HepG2 (cell line): ENCODE measurements around the gene MARS1. TPM values are rescaled to one million over a fixed set of nuclear protein-coding genes. Genes with fewer than 3 reads are reported as not detected.

Experiments
- ATF1 ChIP-seq: IDR thresholded peaks from 2 replicates; pipeline ENCODE4 v1.6.1; 2016; ENCODE audit warnings: mild to moderate bottlenecking, control low read depth
- DPF2 ChIP-seq: sonication (generic); formaldehyde crosslinking; IDR thresholded peaks from 2 replicates; pipeline ENCODE4 v1.4.0; 2020; ENCODE audit warnings: mild to moderate bottlenecking, low read depth, missing genetic modification reagents, borderline replicate concordance
- ESRRA ChIP-seq: sonication (generic); formaldehyde crosslinking; IDR thresholded peaks from 2 replicates; pipeline ENCODE4 v1.5.1; 2020; ENCODE audit warnings: mild to moderate bottlenecking, low read depth, missing genetic modification reagents
- MEIS1 ChIP-seq: sonication (generic); formaldehyde crosslinking; IDR thresholded peaks from 2 replicates; pipeline ENCODE4 v1.9.0; 2021; ENCODE audit warnings: mild to moderate bottlenecking, missing genetic modification reagents, moderate library complexity, borderline replicate concordance
- RFXAP ChIP-seq: sonication (generic); formaldehyde crosslinking; IDR thresholded peaks from 2 replicates; pipeline ENCODE4 v1.4.0; 2020; ENCODE audit warnings: missing genetic modification reagents, borderline replicate concordance
- RNF2 ChIP-seq: fragments of 450-650 bp; conservative IDR thresholded peaks from 2 replicates; pipeline ENCODE4 v1.6.1; 2016; ENCODE audit warnings: low read depth
- SMARCC2 ChIP-seq: fragments of 450-650 bp; IDR thresholded peaks from 2 replicates; pipeline ENCODE4 v1.6.1; 2017; ENCODE audit warnings: antibody characterized with exemption, mild to moderate bottlenecking
- ZNF317 ChIP-seq: sonication (generic); formaldehyde crosslinking; IDR thresholded peaks from 2 replicates; pipeline ENCODE4 v1.5.0; 2020; ENCODE audit warnings: mild to moderate bottlenecking, missing genetic modification reagents
- ZNF33A ChIP-seq: sonication (generic); formaldehyde crosslinking; IDR thresholded peaks from 2 replicates; pipeline ENCODE4 v1.5.1; 2020; ENCODE audit warnings: missing genetic modification reagents, mild to moderate bottlenecking, moderate library complexity, borderline replicate concordance
- ZNF354B ChIP-seq: sonication (generic); formaldehyde crosslinking; IDR thresholded peaks from 2 replicates; pipeline ENCODE4 v1.8.0; 2022; ENCODE audit warnings: mild to moderate bottlenecking, missing genetic modification reagents
- polyA plus RNA-seq, 8 experiments: library from polyadenylated mRNA; depleted of rRNA in 3 of 8; stranded (reverse) in 7 of 8; unstranded in 1 of 8; fragments of >200 nt; fragmentation: Illumina TruSeq in 4 of 8; extraction: Trizol in 4 of 8; gene quantifications; 2 replicates each; pipeline versions ENCODE4 v1.2.1 to v1.2.3, GENCODE V29; 2011 to 2016; ENCODE audit warnings: low read depth in 4 of 8, missing spikeins in 1 of 8, mixed read lengths in 1 of 8; ENCODE audit not compliant: insufficient read depth in 1 of 8
- total RNA-seq, 5 experiments: library from RNA; depleted of rRNA; stranded (reverse); fragments of >200 nt; fragmentation: Illumina TruSeq; extraction: Trizol; gene quantifications; 2 replicates each; pipeline ENCODE4 v1.2.3, GENCODE V29; 2016; ENCODE audit warnings: low read depth in 1 of 5
- TF ChIP-seq, protein P1 (sequence below): sonication (generic); formaldehyde crosslinking; IDR thresholded peaks from 2 replicates; pipeline ENCODE4 v1.9.0; 2021; ENCODE audit warnings: mild to moderate bottlenecking, missing genetic modification reagents
- TF ChIP-seq, protein P2 (sequence below): sonication (generic); formaldehyde crosslinking; IDR thresholded peaks from 2 replicates; pipeline ENCODE4 v1.8.1; 2022; ENCODE audit warnings: mild to moderate bottlenecking, missing genetic modification reagents
- TF ChIP-seq, protein P3 (sequence below): sonication (generic); formaldehyde crosslinking; IDR thresholded peaks from 2 replicates; pipeline ENCODE4 v1.4.0; 2020; ENCODE audit warnings: mild to moderate bottlenecking, missing genetic modification reagents
- TF ChIP-seq, protein P4 (sequence below): IDR thresholded peaks from 2 replicates; pipeline ENCODE4 v1.6.1; 2012; ENCODE audit warnings: low read depth, low read length, improper control_type of control experiment
- TF ChIP-seq, protein P5 (sequence below): sonication (generic); formaldehyde crosslinking; IDR thresholded peaks from 2 replicates; pipeline ENCODE4 v1.5.0; 2020; ENCODE audit warnings: mild to moderate bottlenecking, missing genetic modification reagents

MARS1 gene
- total and polyA plus RNA-seq, 2 of the 13 experiments (the other 11 are each of a cell fraction or from before 2014, with no cell fraction given): 115 to 181 TPM

DNA sequence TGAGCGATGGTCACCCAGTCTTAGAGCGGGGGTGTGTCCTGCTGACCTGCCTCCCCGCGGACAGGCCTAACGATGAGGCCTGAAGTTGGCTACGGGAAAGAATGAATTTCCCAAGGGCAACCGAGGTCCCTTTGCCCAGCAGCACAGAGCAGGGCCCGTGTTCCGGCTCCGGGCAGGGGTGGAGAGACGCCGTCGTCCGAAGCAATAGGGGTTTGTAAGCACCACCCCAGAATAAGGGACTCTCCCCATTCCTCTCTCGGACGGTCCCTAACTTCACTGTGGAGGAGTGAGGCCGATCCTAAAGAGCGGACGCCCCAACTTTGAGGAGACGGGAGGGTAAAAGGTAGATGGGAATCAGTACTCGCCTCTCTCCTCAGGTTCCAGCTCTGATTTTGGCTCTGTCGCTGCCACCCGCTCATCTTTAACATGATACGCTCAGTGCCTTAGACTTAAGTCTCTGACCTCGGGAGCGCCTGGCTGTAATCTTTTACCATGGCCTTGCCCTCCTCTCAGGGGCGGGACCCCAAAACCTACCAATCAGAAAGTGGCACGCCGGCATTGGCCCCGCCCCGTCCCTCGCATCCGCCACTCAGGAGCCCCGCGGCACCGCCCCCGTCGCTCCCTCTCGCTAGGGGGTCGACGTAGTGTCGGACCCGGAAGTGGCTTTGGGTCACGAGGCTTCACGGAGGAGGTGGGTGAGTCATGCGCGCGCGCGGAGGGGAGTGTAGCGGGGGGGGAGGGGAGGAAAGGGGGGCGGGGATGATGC, 32.4 kb downstream of the MARS1 start, which contains the start of gene DDIT3 (continued):
- TF ChIP-seq, protein P1, sequence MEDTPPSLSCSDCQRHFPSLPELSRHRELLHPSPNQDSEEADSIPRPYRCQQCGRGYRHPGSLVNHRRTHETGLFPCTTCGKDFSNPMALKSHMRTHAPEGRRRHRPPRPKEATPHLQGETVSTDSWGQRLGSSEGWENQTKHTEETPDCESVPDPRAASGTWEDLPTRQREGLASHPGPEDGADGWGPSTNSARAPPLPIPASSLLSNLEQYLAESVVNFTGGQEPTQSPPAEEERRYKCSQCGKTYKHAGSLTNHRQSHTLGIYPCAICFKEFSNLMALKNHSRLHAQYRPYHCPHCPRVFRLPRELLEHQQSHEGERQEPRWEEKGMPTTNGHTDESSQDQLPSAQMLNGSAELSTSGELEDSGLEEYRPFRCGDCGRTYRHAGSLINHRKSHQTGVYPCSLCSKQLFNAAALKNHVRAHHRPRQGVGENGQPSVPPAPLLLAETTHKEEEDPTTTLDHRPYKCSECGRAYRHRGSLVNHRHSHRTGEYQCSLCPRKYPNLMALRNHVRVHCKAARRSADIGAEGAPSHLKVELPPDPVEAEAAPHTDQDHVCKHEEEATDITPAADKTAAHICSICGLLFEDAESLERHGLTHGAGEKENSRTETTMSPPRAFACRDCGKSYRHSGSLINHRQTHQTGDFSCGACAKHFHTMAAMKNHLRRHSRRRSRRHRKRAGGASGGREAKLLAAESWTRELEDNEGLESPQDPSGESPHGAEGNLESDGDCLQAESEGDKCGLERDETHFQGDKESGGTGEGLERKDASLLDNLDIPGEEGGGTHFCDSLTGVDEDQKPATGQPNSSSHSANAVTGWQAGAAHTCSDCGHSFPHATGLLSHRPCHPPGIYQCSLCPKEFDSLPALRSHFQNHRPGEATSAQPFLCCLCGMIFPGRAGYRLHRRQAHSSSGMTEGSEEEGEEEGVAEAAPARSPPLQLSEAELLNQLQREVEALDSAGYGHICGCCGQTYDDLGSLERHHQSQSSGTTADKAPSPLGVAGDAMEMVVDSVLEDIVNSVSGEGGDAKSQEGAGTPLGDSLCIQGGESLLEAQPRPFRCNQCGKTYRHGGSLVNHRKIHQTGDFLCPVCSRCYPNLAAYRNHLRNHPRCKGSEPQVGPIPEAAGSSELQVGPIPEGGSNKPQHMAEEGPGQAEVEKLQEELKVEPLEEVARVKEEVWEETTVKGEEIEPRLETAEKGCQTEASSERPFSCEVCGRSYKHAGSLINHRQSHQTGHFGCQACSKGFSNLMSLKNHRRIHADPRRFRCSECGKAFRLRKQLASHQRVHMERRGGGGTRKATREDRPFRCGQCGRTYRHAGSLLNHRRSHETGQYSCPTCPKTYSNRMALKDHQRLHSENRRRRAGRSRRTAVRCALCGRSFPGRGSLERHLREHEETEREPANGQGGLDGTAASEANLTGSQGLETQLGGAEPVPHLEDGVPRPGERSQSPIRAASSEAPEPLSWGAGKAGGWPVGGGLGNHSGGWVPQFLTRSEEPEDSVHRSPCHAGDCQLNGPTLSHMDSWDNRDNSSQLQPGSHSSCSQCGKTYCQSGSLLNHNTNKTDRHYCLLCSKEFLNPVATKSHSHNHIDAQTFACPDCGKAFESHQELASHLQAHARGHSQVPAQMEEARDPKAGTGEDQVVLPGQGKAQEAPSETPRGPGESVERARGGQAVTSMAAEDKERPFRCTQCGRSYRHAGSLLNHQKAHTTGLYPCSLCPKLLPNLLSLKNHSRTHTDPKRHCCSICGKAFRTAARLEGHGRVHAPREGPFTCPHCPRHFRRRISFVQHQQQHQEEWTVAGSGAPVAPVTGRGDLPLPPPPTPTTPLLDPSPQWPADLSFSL (CRISPR knock-in tag): no peak
- TF ChIP-seq, protein P2, sequence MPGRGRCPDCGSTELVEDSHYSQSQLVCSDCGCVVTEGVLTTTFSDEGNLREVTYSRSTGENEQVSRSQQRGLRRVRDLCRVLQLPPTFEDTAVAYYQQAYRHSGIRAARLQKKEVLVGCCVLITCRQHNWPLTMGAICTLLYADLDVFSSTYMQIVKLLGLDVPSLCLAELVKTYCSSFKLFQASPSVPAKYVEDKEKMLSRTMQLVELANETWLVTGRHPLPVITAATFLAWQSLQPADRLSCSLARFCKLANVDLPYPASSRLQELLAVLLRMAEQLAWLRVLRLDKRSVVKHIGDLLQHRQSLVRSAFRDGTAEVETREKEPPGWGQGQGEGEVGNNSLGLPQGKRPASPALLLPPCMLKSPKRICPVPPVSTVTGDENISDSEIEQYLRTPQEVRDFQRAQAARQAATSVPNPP (CRISPR knock-in tag): no peak
- TF ChIP-seq RNF2 (no peak), ESRRA (CRISPR knock-in tag) (peak; percentile 74; the same call in 1 of the 2 replicates), SMARCC2 (no peak), DPF2 (no peak), ATF1 (peak; percentile 71), ZNF354B (no peak), RFXAP (CRISPR knock-in tag) (0 out of 2 replicates have a peak, but pooled peaks have one; percentile 53), ZNF33A (CRISPR knock-in tag) (no peak), ZNF317 (CRISPR knock-in tag) (peak; percentile 22; the same call in 1 of the 2 replicates), MEIS1 (no peak)
- TF ChIP-seq, protein P3, sequence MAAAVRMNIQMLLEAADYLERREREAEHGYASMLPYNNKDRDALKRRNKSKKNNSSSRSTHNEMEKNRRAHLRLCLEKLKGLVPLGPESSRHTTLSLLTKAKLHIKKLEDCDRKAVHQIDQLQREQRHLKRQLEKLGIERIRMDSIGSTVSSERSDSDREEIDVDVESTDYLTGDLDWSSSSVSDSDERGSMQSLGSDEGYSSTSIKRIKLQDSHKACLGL (CRISPR knock-in tag): no peak
- TF ChIP-seq, protein P4, sequence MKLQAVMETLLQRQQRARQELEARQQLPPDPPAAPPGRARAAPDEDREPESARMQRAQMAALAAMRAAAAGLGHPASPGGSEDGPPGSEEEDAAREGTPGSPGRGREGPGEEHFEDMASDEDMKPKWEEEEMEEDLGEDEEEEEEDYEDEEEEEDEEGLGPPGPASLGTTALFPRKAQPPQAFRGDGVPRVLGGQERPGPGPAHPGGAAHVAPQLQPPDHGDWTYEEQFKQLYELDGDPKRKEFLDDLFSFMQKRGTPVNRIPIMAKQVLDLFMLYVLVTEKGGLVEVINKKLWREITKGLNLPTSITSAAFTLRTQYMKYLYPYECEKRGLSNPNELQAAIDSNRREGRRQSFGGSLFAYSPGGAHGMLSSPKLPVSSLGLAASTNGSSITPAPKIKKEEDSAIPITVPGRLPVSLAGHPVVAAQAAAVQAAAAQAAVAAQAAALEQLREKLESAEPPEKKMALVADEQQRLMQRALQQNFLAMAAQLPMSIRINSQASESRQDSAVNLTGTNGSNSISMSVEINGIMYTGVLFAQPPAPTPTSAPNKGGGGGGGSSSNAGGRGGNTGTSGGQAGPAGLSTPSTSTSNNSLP: no peak
- TF ChIP-seq, protein P5, sequence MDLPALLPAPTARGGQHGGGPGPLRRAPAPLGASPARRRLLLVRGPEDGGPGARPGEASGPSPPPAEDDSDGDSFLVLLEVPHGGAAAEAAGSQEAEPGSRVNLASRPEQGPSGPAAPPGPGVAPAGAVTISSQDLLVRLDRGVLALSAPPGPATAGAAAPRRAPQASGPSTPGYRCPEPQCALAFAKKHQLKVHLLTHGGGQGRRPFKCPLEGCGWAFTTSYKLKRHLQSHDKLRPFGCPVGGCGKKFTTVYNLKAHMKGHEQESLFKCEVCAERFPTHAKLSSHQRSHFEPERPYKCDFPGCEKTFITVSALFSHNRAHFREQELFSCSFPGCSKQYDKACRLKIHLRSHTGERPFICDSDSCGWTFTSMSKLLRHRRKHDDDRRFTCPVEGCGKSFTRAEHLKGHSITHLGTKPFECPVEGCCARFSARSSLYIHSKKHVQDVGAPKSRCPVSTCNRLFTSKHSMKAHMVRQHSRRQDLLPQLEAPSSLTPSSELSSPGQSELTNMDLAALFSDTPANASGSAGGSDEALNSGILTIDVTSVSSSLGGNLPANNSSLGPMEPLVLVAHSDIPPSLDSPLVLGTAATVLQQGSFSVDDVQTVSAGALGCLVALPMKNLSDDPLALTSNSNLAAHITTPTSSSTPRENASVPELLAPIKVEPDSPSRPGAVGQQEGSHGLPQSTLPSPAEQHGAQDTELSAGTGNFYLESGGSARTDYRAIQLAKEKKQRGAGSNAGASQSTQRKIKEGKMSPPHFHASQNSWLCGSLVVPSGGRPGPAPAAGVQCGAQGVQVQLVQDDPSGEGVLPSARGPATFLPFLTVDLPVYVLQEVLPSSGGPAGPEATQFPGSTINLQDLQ (CRISPR knock-in tag): peak; percentile 42; the same call in 1 of the 2 replicates
